Stimulated activated memory B cell treated with anti-CD40 and anti-IgM and Interleukin-4, amounts not matched to agents 10 μg/mL and 1 μg/mL and 100 μg/mL, for 72 hours (primary cell): ENCODE data around the gene LGI4.
"Not testable (repeated sequence)": the region's sequence is repeated elsewhere in the genome, so short reads cannot be mapped to it uniquely, and the experiment has no call there.

Experiments
- ATAC-seq: fragments of 150-1000 bp; cut with Tn5 transposase; 2 replicates; pipeline ENCODE4 v1.10.0; 2021
- H3K27ac Mint-ChIP-seq: one replicate; pipeline ENCODE4 v1.8.0; 2022; ENCODE audit warnings: mild to moderate bottlenecking, mixed read lengths
- H3K27me3 Mint-ChIP-seq: one replicate; pipeline ENCODE4 v1.8.0; 2022; ENCODE audit warnings: mixed read lengths
- H3K36me3 Mint-ChIP-seq: one replicate; pipeline ENCODE4 v1.8.0; 2022; ENCODE audit warnings: mixed read lengths
- H3K4me1 Mint-ChIP-seq: one replicate; pipeline ENCODE4 v1.8.0; 2022; ENCODE audit warnings: mixed read lengths
- H3K4me3 Mint-ChIP-seq: one replicate; pipeline ENCODE4 v1.8.0; 2022; ENCODE audit warnings: mild to moderate bottlenecking, moderate library complexity, mixed read lengths
- H3K9me3 Mint-ChIP-seq: one replicate; pipeline ENCODE4 v1.8.0; 2022; ENCODE audit warnings: mixed read lengths

Gene LGI4

GRCh38 chr19:35153701-35154524 lies 19.1 kb upstream of the LGI4 start:
- peaks cover 23% of the 10 kb centered on the region for H3K36me3 Mint-ChIP-seq
- peaks cover 56% of the 10 kb centered on the region for H3K4me1 Mint-ChIP-seq
- H3K27ac Mint-ChIP-seq = peak overlapping the region; percentile 96
- peak; percentile 72 for ATAC-seq
- peak overlapping the region; percentile 99 for H3K4me3 Mint-ChIP-seq
- H3K9me3 Mint-ChIP-seq = no peaks in the 10 kb centered on the region
- H3K27me3 Mint-ChIP-seq = no peaks in the 10 kb centered on the region

DNA sequence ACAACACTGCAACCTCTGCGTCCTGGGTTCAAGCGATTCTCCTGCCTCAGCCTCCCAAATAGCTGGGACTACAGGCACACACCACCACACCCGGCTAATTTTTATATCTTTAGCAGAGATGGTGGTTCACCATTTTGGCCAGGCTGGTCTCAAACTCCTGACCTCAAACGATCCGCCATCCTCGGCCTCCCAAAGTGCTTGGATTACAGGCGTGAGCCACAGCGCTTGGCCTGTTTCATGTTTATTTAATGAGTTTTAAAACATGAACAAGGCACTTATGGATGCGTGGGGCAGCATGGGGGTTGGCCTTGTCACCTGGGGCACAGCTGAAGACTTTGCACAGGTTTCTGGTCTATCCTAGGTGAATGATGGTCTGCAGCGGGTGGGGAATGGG lies 18.3 kb upstream of the LGI4 start:
- not testable (repeated sequence) for H3K27me3 Mint-ChIP-seq, H3K9me3 Mint-ChIP-seq, ATAC-seq
- Mint-ChIP-seq H3K36me3 (peaks cover 16% of the 10 kb centered on the region), H3K4me1 (peaks cover 48% of the 10 kb centered on the region), H3K27ac (peak overlapping the region; percentile 96), H3K4me3 (peak overlapping the region; percentile 99)

- H3K27ac Mint-ChIP-seq = no peak overlapping the region
- H3K36me3 Mint-ChIP-seq = peaks cover 6% of the 10 kb centered on the region
- ATAC-seq = no peak
- no peaks in the 10 kb centered on the region for H3K27me3 Mint-ChIP-seq
- H3K4me3 Mint-ChIP-seq = no peak overlapping the region
- H3K9me3 Mint-ChIP-seq = no peaks in the 10 kb centered on the region
- H3K4me1 Mint-ChIP-seq = peaks cover 42% of the 10 kb centered on the region
These were observed 16.6 kb upstream of the LGI4 start for GRCh38 chr19:35151273-35152065.

- H3K27ac Mint-ChIP-seq = peak overlapping the region; percentile 10
- H3K9me3 Mint-ChIP-seq = no peaks in the 10 kb centered on the region
- H3K4me1 Mint-ChIP-seq = peaks cover 32% of the 10 kb centered on the region
- no peaks in the 10 kb centered on the region for H3K36me3 Mint-ChIP-seq
- no peak for ATAC-seq
- no peak overlapping the region for H3K4me3 Mint-ChIP-seq
- no peaks in the 10 kb centered on the region for H3K27me3 Mint-ChIP-seq
These were observed 15.6 kb upstream of the LGI4 start for GRCh38 chr19:35150445-35150844.

GRCh38 chr19:35149463-35149862 lies 14.6 kb upstream of the LGI4 start:
- H3K4me1 Mint-ChIP-seq = peaks cover 30% of the 10 kb centered on the region
- H3K27ac Mint-ChIP-seq = no peak overlapping the region
- no peak for ATAC-seq
- no peaks in the 10 kb centered on the region for H3K9me3 Mint-ChIP-seq
- H3K4me3 Mint-ChIP-seq = no peak overlapping the region
- H3K27me3 Mint-ChIP-seq = no peaks in the 10 kb centered on the region
- no peaks in the 10 kb centered on the region for H3K36me3 Mint-ChIP-seq

- Mint-ChIP-seq H3K27ac (peak overlapping the region; percentile 7), H3K27me3 (no peaks in the 10 kb centered on the region), H3K4me3 (no peak overlapping the region), H3K4me1 (peaks cover 24% of the 10 kb centered on the region), H3K36me3 (no peaks in the 10 kb centered on the region), H3K9me3 (no peaks in the 10 kb centered on the region)
- no peak for ATAC-seq
These were observed 12.0 kb upstream of the LGI4 start for GRCh38 chr19:35146746-35147459.

- Mint-ChIP-seq H3K4me1 (peaks cover 39% of the 10 kb centered on the region), H3K27ac (no peak overlapping the region), H3K27me3 (no peaks in the 10 kb centered on the region), H3K36me3 (no peaks in the 10 kb centered on the region), H3K9me3 (no peaks in the 10 kb centered on the region), H3K4me3 (no peak overlapping the region)
- no peak for ATAC-seq
These were observed 10.0 kb upstream of the LGI4 start for GRCh38 chr19:35144600-35145436.

GRCh38 chr19:35144259-35144599 lies 9.4 kb upstream of the LGI4 start:
- peak overlapping the region; percentile 25 for H3K27ac Mint-ChIP-seq
- H3K9me3 Mint-ChIP-seq = no peaks in the 10 kb centered on the region
- H3K4me3 Mint-ChIP-seq = no peak overlapping the region
- no peaks in the 10 kb centered on the region for H3K36me3 Mint-ChIP-seq
- ATAC-seq = no peak
- peaks cover 39% of the 10 kb centered on the region for H3K4me1 Mint-ChIP-seq
- no peaks in the 10 kb centered on the region for H3K27me3 Mint-ChIP-seq

GRCh38 chr19:35143818-35144217 lies 9.0 kb upstream of the LGI4 start:
- peak overlapping the region; percentile 25 for H3K27ac Mint-ChIP-seq
- no peaks in the 10 kb centered on the region for H3K27me3 Mint-ChIP-seq
- H3K36me3 Mint-ChIP-seq = no peaks in the 10 kb centered on the region
- H3K4me3 Mint-ChIP-seq = no peak overlapping the region
- peaks cover 39% of the 10 kb centered on the region for H3K4me1 Mint-ChIP-seq
- ATAC-seq = no peak
- H3K9me3 Mint-ChIP-seq = no peaks in the 10 kb centered on the region

DNA sequence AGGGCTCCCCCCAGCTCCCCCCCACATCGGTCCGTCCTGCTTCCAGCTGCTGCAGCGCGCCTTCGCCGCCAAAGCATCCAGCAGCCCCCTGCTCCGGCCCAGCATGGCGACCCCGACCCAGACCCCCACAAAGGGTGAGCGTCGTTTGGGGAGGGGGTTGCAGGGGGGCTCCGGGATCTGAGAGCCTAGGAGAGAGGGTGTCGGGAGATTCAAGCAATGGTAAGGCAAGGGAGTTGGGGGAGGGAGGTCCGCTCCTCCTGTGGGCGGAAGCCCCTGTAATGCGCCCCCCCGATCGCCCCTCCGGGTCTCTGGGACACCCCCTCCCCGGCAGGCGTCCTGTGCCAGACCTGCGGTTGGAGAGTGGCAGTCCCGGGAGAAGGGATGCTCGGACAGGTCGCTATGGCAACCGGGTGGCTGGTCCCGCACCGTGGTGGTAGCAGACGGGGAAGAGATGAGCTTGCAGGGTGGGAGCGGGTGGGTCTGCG lies 8.4 kb upstream of the LGI4 start, which contains the start of gene FXYD7:
FXYD7 (plus strand) TSS at position 25 of the 485 bp plus-strand sequence; CDS start at position 104, 79 bp downstream.
- Mint-ChIP-seq H3K9me3 (no peaks in the 10 kb centered on the region), H3K4me3 (peak within 1 kb of the TSS; percentile 70), H3K4me1 (peaks cover 39% of the 10 kb centered on the region), H3K27me3 (no peaks in the 10 kb centered on the region), H3K36me3 (no peaks in the 10 kb centered on the region), H3K27ac (peak within 1 kb of the TSS; percentile 25)
- ATAC-seq = no peak

GRCh38 chr19:35142606-35143230 lies 7.9 kb upstream of the LGI4 start:
- no peaks in the 10 kb centered on the region for H3K27me3 Mint-ChIP-seq
- peak; percentile 9 for ATAC-seq
- no peak overlapping the region for H3K27ac Mint-ChIP-seq
- peaks cover 45% of the 10 kb centered on the region for H3K4me1 Mint-ChIP-seq
- H3K4me3 Mint-ChIP-seq = peak overlapping the region; percentile 62
- H3K36me3 Mint-ChIP-seq = no peaks in the 10 kb centered on the region
- no peaks in the 10 kb centered on the region for H3K9me3 Mint-ChIP-seq

DNA sequence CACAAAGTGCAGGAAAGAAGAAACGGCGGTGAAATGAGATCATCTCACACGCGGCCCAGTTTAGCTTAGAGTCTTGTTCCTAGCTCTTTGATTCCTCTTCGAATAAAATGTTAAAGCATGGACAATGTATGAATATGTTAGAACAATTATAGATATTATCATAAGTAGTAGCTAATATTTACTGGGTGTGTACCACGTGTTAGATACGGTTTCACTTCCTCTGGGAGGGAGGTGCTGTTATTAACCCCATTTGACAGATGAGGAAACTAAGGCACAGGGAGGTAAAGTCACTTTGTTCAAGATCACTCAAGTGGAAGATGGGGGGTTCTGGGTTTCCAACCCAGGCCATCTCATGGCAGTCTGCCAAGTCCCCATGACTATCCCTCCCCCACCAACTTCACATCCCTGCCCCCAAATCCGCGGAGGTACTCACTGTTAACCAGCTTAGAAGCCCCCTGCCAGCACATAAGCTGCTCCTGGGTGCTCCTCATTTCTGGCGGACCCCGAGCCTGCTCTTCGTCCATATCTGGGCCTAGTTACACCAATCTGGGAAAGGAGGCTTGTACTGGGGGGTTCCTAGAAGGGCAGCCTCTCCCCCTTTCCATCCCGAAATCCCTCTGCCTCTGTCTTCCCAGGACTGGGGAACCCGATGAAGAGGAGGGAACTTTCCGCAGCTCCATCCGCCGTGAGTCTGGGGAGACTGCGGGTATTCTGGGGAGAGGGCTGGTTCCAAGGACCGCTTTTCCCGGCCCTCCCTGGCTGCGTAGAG lies 7.2 kb upstream of the LGI4 start:
- no peak for ATAC-seq
- Mint-ChIP-seq H3K27ac (peak overlapping the region; percentile 53), H3K4me1 (peaks cover 52% of the 10 kb centered on the region), H3K4me3 (peak overlapping the region; percentile 81), H3K9me3 (no peaks in the 10 kb centered on the region), H3K36me3 (no peaks in the 10 kb centered on the region), H3K27me3 (no peaks in the 10 kb centered on the region)

GRCh38 chr19:35140962-35141836 lies 6.3 kb upstream of the LGI4 start:
- no peaks in the 10 kb centered on the region for H3K9me3 Mint-ChIP-seq
- peaks cover 52% of the 10 kb centered on the region for H3K4me1 Mint-ChIP-seq
- no peaks in the 10 kb centered on the region for H3K27me3 Mint-ChIP-seq
- peak overlapping the region; percentile 81 for H3K4me3 Mint-ChIP-seq
- ATAC-seq = peak; percentile 87
- H3K27ac Mint-ChIP-seq = peak overlapping the region; percentile 53
- no peaks in the 10 kb centered on the region for H3K36me3 Mint-ChIP-seq
